Epithelial cell of proximal tubule (primary cell): ENCODE data around the gene ALDH3A1. TPM values are rescaled to one million over a fixed set of nuclear protein-coding genes. Genes with fewer than 3 reads are reported as not detected.
A peak's percentile ranks its signal among the peaks of the same experiment; 100 is the strongest.

Experiments used
- DNase-seq: peaks from one replicate; pipeline ENCODE4 v3.0.0-alpha.2; 2011; ENCODE audit warnings: low read depth
- H3K4me3 ChIP-seq: 2 replicates; pipeline ENCODE4 v1.5.1; 2011; ENCODE audit warnings: low read depth, mild to moderate bottlenecking, low read length
- total RNA-seq: library from RNA; depleted of rRNA; stranded (reverse); fragments of >200 nt; gene quantifications from 2 replicates; pipeline ENCODE4 v1.2.3, GENCODE V29; 2015
- TF ChIP-seq, protein P1 (sequence below): conservative IDR thresholded peaks from 2 replicates; pipeline ENCODE4 v1.5.1; 2012; ENCODE audit warnings: low read depth, mild to moderate bottlenecking, low read length

ALDH3A1 gene
- total RNA-seq, 1 donor from 2014 or later: 3.3 TPM

DNA sequence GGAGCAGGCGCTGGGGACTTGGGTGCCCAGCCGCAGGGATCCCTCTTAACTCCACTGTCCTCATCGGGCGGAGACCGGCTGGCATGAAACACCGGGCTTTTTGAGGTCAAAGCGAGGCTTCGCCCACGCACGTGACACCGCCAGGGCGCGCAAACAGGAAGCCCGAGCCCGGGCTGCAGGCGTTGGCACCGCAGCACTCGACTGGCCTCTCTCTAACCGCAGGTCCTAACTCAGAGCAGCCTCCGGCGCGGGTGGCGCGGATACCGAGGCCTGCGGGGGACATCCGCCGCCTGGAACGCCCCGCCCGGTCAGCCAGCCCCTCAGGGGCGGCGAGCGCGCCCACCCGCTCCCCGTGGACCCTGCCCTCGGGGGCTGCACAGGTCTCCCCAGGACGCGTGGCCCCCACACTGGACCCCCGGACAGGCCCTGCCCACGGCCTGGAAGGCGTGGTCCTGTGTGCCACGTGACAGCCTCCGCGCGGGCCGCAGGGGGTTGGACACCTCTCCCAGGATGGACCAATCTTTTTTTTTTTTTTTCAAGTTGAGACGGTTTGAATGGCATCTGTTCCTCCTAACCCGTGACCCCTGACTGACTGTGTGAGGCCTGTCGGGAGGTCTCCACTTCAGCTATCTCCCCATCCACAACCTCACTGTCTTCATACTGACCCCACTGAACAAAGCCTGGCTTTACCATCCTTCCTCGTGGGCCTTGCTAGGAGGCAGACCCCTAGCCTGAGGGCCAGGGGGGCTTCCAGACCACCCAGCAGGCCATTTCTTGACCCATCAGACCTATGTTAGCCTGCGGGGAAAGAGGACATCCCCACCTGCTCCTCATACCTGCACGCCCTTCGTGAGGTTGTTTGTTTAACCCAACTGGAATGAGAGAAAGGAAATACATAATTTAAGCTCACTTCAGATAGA lies 23.3 kb downstream of the ALDH3A1 start:
- H3K4me3 ChIP-seq: peak overlapping the region; percentile 31
- DNase-seq: no peak
- TF ChIP-seq, protein P1, sequence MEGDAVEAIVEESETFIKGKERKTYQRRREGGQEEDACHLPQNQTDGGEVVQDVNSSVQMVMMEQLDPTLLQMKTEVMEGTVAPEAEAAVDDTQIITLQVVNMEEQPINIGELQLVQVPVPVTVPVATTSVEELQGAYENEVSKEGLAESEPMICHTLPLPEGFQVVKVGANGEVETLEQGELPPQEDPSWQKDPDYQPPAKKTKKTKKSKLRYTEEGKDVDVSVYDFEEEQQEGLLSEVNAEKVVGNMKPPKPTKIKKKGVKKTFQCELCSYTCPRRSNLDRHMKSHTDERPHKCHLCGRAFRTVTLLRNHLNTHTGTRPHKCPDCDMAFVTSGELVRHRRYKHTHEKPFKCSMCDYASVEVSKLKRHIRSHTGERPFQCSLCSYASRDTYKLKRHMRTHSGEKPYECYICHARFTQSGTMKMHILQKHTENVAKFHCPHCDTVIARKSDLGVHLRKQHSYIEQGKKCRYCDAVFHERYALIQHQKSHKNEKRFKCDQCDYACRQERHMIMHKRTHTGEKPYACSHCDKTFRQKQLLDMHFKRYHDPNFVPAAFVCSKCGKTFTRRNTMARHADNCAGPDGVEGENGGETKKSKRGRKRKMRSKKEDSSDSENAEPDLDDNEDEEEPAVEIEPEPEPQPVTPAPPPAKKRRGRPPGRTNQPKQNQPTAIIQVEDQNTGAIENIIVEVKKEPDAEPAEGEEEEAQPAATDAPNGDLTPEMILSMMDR: no peak

DNA sequence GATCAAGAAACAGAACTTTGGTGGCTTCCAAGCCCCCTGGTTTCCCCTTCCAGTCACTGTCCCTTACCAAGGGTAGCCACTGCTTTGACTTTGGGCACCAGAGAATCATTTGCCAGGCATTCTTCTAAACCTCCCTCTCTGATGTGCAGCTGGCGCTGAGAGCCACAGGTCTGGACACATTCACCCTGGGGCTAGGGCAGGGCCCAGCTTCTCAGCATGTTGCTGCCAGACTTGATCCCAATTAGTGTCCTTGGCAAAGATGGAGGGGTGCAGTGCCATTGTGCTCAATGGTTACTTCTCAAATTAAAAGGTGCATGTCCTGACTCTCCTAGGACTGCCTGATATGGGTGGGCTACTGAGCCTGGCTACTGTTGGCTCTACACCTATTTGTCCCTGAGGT lies 24.1 kb downstream of the ALDH3A1 start:
- DNase-seq: no peak
- TF ChIP-seq, protein P1: no peak
- no peak overlapping the region for H3K4me3 ChIP-seq

DNA sequence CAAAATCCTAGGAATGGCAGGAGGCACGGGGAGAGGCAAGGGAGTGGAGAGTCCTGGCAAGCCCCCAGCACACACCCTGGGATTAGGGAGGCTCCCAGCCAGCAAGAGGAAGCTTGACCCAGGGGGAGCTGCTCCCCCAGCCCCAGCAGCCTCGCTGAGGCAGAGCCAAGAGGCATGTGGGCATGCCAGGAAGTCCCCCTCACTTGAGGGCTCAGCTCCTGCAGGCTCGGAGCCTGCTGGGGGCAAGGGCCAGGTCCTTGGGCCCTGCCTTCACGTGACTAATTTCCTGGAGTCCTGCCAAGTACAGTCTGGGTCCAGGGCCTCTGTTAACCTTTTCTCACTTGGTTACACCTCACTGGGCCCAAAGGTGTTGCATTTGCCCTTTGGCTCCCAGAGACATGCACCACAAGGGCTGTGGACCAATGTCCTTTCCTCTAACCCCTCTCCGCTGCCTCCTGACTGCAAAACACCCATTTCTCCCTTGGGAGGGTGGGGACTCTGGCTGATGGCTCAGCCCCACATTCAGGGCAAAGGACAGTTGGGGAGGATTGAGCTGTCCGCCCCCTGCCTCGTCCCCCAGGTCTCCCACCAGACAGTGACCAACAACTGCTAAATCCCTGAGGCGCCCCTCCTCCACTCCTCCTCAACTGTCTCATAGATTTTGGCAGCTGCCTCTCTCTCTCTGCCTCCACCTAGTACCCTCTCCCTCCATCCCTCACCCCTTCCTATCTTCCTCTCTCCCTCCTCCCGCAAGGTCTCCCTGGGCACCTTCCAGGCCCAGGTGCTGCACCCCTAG lies 27.3 kb downstream of the ALDH3A1 start:
- DNase-seq: peak; percentile 54
- H3K4me3 ChIP-seq: no peak overlapping the region
- TF ChIP-seq, protein P1: no peak

DNA sequence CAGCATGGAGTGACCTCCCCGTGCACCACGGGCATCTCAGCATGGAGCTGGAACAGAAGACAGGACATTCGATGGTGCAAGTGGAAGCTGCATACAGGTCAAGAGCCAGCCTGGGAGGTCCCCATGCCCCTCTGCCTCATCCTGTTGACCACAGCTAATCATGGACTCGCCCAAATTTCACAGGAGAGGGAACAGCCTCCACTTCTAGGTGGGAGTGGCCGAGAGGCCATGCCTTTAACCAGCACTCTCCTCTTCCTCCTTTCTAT lies 28.0 kb downstream of the ALDH3A1 start:
- H3K4me3 ChIP-seq: no peak overlapping the region
- TF ChIP-seq, protein P1: no peak
- no peak for DNase-seq

DNA sequence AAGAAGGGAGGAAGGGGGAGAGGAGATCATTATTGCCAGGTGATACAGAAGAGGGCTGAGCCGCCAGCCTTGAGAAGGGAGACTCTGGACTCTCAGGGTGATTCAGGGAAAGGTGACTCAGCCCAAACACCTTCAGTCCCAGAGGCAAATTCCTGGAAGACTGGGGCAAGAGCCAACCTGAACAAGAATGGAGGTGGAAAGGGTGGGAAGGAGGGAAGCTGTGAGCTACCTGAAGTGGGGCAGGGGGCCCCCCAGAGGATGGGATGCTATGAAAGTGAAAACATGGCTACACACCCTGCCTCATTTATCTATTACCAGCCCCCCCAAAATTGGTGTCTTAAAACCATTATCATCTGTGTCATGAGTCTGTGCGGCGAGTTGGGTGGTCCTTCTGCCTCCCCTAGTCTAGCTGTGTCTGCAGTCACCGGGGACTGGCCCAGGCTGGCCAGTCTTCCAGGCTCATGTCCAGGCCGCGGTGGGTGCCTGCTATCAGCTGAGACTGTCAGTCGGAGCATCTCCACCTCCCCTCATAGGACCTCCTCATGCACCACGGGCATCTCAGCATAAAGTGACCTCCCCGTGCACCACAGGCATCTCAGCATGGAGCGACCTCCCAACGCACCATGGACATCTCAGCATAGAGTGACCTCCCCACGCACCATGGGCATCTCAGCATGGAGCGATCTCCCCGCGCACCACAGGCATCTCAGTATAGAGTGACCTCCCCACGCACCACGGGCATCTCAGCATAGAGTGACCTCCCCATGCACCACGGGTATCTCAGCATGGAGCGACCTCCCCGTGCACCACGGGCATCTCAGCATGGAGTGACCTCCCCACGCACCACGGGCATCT lies 28.5 kb downstream of the ALDH3A1 start:
- TF ChIP-seq, protein P1: no peak
- no peak overlapping the region for H3K4me3 ChIP-seq
- DNase-seq: no peak

DNA sequence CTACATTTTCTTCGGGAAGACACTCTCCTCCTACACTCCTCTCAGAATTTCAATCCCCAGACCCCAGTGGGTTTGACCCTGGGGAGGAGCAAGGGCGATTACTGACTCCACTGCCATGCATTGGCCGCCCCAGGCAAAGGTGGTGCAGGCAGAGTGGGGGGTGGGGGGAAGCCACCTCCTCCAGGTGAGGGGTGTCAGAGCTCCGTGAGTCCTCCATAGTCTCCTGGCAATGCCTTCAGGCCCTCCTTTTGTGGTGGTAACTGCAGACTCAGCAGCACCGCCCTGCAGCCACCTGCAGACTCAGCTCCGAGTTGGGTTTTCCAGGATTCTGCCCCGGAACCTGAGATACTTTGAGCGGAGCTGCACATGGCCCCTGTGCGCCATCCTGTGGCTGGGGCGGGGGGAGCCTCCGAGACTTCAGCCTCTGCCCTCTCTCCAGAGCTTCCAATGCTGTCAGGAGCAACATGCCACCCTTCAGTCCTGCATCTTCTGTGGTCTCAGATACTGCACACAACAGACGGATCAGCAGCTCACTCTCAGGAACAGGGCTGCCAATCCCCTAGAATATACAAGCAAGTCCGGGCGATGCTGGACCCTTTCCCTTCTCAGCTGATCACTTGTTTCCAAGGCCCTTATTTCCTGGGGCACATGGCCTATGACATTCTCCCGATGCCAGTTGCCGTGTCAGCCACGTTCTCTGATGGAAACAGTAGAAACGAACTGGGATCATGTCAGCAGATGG lies 29.3 kb downstream of the ALDH3A1 start:
- TF ChIP-seq, protein P1: peak; percentile 61
- no peak overlapping the region for H3K4me3 ChIP-seq
- no peak for DNase-seq
